IPS DF 19.7 (cell line): Measurements from ENCODE around the gene NUAK1.
A peak's percentile ranks its signal among the peaks of the same experiment; 100 is the strongest.
"Not testable (repeated sequence)": the region's sequence is repeated elsewhere in the genome, so short reads cannot be mapped to it uniquely, and the experiment has no call there.

Source experiments
- DNase-seq: peaks from one replicate; pipeline ENCODE4 v3.0.0-alpha.2; 2013; ENCODE audit warnings: low read depth, low spot score

NUAK1 gene

GRCh38 chr12:106146987-106147386 lies 8.2 kb upstream of the NUAK1 start:
- no peak for DNase-seq

DNA sequence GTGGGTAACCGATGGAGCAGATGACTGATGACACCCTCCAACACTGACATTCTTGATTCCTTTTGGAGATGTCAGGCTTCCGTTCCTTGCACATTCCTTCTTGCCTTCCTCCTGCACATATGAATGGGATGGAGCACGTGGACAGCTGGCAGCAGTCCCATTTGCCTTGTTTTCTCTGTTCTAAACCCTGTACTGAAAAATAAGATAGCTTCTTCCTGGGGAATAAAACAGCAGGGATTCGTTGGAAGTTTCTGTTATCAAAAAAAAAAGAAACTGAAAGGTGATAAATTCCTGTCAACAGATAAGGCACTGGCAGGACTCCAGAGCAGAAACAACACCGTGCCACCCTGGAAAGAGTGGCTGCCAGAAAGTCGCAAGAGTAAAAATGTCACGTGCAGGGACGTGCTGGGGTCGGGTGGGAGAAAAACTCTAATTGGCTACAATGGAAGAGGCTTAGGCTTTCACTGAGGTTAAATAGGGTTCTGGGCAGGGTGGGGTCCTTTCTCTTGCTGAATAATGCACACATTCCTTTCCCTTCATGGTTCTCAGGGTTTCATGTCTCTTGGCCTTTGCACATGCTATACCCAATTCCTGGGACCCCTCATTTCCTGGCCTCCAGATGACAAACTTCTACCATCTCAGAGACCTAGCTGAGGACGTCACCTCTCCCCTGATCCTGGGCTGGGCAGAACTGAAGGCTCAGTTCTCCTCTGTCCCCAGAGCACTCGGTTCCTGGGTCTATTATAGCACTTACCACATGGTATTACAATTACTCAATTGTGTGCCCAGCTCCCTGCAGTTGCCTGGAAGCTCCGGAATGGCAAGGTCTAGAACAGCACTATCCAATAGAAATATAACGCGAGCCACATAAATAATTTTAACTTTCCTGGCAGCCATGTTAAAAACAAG lies 7.0 kb upstream of the NUAK1 start:
- no peak for DNase-seq

DNA sequence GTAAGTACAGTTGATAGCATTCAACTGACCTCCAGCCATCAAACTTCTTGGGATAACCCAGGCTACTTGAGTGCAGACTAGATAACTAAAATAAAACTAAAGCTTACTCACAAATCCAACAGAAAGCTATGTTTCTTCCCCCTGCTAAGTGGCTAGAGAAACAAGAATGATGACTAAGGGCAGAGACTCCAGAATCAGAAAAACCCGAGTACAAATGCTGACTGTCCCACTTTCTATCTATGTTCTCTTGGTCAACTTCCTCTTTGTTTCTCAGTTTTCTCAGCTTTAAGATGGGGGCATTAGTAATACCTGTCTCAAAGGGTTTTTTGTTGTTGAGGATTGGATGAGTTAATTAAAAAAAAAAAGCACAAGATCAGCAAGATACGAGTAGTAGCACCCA lies 6.1 kb upstream of the NUAK1 start:
- DNase-seq = no peak

- no peak for DNase-seq
Observed at GRCh38 chr12:106142591-106143261, 4.0 kb upstream of the NUAK1 start.

DNA sequence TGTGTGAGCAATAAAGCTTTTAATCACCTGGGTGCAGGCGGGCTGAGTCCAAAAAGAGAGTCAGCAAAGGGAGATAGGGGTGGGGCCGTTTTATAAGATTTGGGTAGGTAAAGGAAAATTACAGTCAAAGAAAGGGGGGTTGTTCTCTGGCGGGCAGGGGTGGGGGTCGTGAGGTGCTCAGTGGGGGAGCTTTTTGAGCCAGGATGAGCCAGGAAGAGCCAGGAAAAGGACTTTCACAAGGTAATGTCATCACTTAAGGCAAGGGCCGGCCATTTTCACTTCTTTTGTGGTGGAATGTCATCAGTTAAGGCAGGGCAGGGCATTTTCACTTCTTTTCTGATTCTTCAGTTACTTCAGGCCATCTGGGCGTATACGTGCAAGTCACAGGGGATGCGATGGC lies 3.2 kb upstream of the NUAK1 start:
- not testable (repeated sequence) for DNase-seq

DNA sequence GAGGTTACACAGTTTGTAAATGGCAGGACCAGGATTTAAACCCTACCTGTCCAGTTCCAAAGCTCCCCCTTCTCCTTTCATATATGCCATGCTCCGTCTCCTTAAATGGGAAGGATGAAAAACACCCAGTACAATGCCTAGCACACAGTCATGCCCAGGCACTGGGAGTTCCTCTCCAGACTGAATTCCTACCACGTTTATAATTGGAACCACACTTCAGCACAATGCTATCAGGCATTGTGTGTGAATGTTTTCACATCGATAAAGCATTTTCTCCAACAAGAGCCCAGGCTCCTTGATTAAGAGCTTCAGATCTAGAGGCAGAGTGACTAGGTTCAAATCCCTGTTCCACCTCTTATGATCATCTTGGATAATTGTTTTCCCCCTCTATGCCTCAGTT lies 2.7 kb upstream of the NUAK1 start:
- no peak for DNase-seq

GRCh38 chr12:106141003-106141402 lies 2.2 kb upstream of the NUAK1 start:
- no peak for DNase-seq

- no peak for DNase-seq
Observed at GRCh38 chr12:106140223-106140986, 1.7 kb upstream of the NUAK1 start.

DNA sequence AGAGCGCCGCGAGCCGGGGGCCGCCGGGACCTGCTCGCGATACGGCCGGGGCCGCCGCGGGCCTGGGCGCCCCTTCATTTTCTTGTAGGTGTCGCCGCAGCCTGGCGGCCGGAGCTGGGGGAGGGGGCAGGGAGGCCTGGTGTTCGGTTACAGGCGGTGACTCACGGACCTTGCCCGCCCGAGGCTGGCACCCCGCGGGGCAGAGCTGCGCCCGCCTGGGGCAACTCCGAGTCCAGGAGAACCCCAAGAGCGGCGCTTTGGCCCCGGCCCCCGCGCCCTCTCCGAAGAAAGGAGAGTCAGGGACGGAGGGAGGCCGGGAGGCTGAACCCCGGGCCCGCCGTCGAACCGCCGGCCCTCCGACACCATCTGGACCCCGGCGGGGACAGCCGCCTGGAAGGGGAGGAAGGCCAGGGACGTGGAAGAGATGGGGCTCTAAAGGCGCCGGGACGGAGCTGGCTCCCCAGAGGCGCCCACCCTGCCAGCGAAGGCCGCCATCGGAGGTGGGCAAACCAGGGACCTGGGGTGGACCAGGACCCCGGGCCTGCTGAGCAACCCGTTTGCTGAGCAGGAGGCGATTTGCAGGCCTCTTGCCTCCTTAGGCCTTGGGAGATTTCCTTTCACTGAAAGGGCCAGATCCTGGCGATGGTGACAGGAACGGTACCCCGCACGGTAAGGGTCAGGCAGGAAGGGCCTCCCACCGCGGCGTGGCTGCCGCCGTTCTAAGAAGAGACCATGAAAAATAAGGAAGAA lies 843 bp upstream of the NUAK1 start:
- no peak for DNase-seq

DNA sequence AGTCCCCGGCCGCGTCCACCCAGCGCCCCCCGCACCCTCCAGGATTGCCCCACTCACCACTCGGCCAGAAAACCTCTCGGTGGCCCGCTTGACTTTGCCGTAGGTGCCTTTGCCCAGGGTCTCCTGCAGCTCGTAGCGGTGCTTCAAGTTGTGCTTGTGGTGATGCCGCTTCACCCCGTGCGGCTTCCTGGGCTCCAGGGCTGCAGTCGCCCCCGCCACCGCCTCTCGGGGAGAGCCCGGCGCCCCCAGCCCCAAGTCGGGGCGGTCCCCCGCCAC lies 459 bp downstream of the NUAK1 start:
- DNase-seq = no peak

- DNase-seq = no peak
Observed at GRCh38 chr12:106137530-106138356, 1.0 kb downstream of the NUAK1 start.

GRCh38 chr12:106136263-106136662 lies 2.5 kb downstream of the NUAK1 start:
- DNase-seq = no peak

DNA sequence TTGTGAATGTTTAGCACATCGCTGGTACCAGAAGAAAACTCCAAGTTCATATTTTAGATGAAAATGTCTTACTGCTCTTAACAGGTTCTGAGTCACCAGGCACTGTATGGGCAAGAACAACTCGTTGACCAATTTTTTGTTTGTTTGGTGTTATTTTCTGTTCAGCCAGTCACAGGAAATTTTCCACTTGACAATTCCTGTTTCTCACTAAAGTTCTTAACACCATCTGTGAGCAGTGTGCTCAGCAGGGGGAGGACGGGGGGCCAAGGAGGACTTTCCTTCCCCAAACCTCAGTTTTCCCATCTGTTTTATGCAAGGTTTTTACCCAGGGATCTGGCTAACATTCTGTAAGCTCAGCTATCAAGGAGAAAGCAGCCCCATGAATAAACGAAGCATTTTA lies 3.0 kb downstream of the NUAK1 start:
- no peak for DNase-seq

GRCh38 chr12:106135075-106135474 lies 3.7 kb downstream of the NUAK1 start:
- no peak for DNase-seq

GRCh38 chr12:106134294-106134949 lies 4.3 kb downstream of the NUAK1 start:
- DNase-seq = no peak

DNA sequence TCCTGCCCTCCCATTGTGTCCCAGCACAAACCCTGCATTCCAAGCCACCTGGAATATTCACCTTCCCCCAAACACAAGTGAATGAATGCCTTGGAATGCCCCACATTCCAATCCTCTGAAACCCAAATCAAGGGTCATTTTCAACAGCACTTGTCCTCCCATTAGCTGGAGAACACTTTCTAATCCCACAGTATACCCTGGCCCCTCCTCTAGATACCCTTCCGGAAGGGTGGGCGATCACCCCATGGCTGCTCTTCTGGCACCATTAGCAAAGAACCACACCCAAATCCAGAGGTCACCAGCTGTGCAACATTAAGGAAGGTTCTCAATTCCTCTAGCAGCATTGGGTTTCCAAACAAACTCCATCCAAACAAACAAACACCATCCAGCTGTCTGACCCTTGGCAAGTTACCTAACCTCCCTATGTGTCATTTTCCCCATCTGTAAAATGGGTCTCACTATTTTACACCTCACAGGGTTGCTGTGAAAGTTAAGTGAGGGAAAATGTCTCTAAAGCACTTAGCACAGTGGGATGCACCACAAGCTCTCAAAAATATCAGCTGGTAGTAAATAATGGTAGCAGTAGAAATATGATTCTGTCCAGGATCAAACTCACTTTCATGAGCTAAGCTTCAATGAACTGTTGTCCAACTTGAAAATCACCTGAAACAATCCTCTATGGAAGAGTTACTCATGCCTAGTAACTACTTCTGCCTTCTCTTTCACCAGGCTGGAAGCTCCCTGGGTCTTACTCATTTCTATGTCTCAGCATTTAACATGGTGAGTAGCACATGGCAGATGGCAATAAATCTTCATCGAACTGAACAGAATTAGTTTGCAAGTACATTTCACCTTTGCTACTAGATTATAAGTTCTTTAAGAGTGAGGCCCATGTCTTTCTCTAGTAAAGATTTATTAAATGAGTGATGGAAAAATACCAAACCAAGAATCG lies 5.3 kb downstream of the NUAK1 start:
- DNase-seq = peak; percentile 95

DNA sequence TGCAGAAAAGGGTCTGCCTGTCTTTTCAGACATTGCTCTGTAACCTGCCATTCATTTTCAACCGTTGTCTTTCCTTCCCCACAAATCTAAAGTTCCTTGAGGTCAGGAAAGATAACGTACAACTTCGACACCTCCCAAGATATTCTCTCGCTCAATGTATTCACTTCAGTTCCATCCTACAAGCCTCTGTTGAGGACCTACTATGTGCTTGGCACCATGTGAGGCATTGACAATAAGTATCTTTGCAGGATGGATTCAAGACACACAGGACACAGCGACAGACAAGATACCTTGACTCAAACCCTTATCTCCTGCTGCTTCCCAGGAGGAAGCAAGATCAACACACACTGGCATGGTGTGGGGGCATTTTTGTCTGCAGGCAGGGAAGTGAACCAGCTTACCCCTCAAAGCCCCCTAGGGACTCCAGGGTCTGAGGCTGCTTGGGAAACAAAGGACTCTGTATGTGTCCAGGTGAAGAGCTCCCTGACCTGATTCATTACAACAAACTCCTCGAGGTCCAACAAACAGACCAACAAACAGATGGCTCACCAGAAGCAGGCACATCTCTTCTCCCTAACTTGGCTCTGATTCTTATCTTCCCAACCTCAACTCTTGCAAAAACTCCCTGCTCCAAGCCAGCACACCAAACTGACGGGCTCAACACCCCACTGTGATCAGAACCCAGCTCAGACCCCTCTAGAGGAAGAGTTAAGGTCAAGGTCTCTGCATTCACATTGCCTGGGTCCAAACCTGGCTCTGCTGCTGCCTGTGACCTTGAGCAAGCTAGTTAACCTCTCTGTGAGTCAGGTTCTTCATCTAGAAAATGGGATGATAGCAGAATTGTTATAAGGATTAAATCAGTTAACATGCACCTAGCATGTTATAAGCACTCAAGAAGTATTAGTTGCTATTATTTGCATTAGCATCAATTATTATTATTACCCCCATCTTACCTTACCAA lies 6.3 kb downstream of the NUAK1 start:
- no peak for DNase-seq

DNA sequence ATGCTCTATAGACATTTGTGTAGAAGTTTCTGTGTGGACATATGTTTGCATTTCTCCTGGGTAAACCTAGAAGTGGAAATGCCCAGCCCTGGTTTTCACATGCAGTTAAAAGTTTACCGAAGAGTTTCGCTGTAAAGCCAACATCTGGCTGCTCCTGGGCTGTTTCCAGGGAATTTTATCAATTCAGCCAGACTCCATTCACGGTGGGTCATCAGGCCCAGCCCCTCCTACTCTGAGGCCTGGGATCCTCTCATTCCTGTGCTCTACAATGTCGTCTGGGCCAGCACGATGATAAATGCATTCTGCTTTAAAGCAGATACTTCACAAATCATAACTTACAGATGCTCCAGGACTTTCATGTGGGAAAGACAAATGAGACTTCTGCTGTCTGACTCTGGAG lies 7.1 kb downstream of the NUAK1 start:
- no peak for DNase-seq
